ENCODE measurements around the gene MAP4K2. TPM values are rescaled to one million over a fixed set of nuclear protein-coding genes. Genes with fewer than 3 reads are reported as not detected.

Gene MAP4K2
- total RNA-seq, 6 experiments from 2014 or later: 18.0 to 21.6 (median 20.9) TPM

DNA sequence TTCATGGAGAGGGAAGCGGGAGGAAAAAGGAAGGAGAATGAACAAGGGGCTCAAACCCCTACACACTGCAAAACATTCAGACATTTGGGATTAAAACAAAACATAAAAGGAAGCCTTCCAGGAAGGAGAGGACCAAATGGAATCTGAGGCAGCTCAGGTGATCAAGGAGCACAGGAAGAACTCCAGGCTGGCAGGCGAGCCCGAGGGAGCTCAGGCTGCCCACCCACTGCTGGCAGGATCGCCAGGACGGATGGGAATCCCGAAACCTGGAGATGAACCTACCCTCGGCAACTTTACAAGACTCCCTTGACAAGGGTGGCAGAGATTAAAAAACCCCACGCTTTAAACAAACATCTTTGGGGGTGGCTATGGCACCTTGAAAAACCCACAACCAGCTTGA is 38.3 kb downstream of the MAP4K2 start:
- peaks cover 58% of the 10 kb centered on the region for H3K36me3 Mint-ChIP-seq (ENCODE audit: low read depth)
- no peak overlapping the region for H3K27ac Mint-ChIP-seq
- no peaks in the 10 kb centered on the region for H3K9me3 Mint-ChIP-seq
- peaks cover 34% of the 10 kb centered on the region for H3K4me1 Mint-ChIP-seq (ENCODE audit: low read depth)
- no peak for DNase-seq
- H3K4me3 Mint-ChIP-seq: no peak overlapping the region
- TF ChIP-seq, protein P1, sequence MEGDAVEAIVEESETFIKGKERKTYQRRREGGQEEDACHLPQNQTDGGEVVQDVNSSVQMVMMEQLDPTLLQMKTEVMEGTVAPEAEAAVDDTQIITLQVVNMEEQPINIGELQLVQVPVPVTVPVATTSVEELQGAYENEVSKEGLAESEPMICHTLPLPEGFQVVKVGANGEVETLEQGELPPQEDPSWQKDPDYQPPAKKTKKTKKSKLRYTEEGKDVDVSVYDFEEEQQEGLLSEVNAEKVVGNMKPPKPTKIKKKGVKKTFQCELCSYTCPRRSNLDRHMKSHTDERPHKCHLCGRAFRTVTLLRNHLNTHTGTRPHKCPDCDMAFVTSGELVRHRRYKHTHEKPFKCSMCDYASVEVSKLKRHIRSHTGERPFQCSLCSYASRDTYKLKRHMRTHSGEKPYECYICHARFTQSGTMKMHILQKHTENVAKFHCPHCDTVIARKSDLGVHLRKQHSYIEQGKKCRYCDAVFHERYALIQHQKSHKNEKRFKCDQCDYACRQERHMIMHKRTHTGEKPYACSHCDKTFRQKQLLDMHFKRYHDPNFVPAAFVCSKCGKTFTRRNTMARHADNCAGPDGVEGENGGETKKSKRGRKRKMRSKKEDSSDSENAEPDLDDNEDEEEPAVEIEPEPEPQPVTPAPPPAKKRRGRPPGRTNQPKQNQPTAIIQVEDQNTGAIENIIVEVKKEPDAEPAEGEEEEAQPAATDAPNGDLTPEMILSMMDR (IDR thresholded peaks at IDR 0.05): no peak
- H3K27me3 Mint-ChIP-seq (ENCODE audit: insufficient read depth): peaks cover 9% of the 10 kb centered on the region

DNA sequence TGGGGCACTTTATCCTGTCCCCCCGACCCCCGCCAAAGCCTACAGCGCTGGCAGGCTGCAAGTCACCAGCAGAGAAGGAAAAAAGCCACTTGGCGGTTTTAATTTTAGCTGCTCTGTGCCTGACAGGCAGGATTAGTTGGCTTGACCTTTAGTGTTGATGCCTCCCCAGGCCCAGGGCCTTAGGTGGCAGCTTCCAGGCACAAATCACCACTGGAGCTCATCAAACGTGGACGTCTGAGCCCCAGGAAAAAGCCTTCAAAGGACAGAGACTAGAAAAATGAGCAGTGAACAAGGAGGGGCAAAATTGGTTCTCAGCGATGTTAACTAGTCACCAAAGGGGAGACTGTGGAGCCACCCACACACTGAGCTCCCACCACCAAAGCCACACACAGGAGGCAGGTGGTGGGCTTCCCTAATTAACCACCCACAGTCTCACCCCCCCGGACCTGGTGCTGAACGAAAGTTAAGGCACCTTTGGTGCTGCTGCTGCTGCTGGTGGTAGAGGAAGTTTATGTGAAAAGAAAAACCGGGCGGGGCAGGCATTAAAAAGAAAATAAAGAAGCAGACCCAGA is 38.9 kb downstream of the MAP4K2 start:
- Mint-ChIP-seq H3K27ac (peak overlapping the region; percentile 49; the same call in 1 of the 2 replicates), H3K9me3 (no peaks in the 10 kb centered on the region), H3K4me1 (ENCODE audit: low read depth) (peaks cover 34% of the 10 kb centered on the region), H3K27me3 (ENCODE audit: insufficient read depth) (peaks cover 9% of the 10 kb centered on the region), H3K4me3 (no peak overlapping the region), H3K36me3 (ENCODE audit: low read depth) (peaks cover 52% of the 10 kb centered on the region)
- TF ChIP-seq, protein P1 (IDR thresholded peaks at IDR 0.05): no peak
- DNase-seq: no peak

DNA sequence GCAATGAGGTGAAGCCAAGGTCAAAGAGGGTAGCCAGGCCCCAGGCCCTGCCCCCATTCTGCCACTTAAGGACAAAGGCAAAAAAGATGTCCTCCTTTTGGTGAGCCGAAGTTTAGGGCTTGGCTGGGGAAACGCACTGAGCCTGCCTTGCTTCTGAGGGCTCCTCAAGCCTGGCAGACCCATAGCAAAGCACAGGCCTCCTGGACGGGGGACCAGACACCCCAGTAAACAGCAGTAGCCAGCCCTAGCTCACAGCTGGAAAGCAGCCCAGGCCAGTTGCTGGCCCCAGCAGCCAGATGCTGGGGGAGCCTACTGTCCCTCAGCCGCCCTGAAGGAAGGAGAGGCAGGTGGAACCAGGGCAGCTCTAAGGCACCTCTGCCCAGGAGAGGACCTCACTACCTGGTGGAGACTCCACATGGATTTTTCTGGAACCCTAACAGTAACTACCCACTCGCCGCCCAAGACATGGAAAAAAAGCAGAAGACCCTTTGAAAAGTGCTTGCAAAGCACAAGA is 39.4 kb downstream of the MAP4K2 start:
- H3K36me3 Mint-ChIP-seq (ENCODE audit: low read depth): peaks cover 48% of the 10 kb centered on the region
- peak overlapping the region; percentile 75 for H3K27ac Mint-ChIP-seq
- no peak for DNase-seq
- H3K27me3 Mint-ChIP-seq (ENCODE audit: insufficient read depth): peaks cover 9% of the 10 kb centered on the region
- TF ChIP-seq, protein P1 (IDR thresholded peaks at IDR 0.05): no peak
- H3K9me3 Mint-ChIP-seq: no peaks in the 10 kb centered on the region
- peaks cover 34% of the 10 kb centered on the region for H3K4me1 Mint-ChIP-seq (ENCODE audit: low read depth)
- peak overlapping the region; percentile 24; the same call in 1 of the 2 replicates for H3K4me3 Mint-ChIP-seq

DNA sequence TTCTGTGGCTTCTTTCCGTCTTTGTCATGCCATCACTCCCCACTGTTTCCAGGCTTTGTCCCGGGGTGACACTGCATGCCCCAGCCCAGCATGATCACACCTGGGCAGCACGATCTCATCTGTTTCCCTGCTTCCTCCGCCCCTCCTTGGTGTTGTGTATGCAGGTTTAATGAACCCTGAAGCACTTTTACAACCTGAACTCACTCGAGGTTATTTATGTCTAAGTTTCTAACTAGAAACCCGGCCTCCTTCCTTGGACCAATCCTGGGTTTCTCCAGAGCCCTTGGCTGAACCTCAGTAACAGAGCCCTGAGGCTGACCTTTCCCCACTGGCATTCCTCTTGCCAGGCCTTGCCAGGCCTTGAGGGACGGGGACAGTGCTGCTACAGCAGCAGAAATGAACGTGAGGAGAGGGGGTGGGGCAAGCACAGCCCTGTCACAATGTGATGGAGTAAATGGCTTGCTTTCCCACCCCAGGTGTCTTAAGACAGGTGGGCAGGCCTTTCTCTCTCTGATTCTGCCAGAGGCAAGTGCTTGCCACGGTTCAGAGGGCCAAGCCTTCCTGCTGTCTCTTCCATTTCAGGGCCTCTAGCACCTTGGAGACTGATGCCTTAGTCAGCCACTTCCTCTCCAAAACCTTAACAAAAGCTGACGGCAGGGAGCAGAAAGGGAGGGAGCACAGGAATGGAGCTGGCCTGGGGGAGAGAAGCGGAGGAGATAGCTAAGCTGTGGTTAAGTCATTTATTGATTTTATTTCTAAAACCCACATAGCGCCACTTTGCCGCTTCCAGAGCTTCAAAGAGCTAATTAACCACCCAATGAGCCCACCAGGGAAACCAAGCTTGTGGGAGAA is 40.1 kb downstream of the MAP4K2 start:
- Mint-ChIP-seq H3K9me3 (no peaks in the 10 kb centered on the region), H3K27ac (peak overlapping the region; percentile 75), H3K4me3 (peak overlapping the region; percentile 24; the same call in 1 of the 2 replicates), H3K4me1 (ENCODE audit: low read depth) (peaks cover 34% of the 10 kb centered on the region), H3K27me3 (ENCODE audit: insufficient read depth) (peaks cover 9% of the 10 kb centered on the region), H3K36me3 (ENCODE audit: low read depth) (peaks cover 41% of the 10 kb centered on the region)
- TF ChIP-seq, protein P1 (IDR thresholded peaks at IDR 0.05): no peak
- peak; percentile 59 for DNase-seq

DNA sequence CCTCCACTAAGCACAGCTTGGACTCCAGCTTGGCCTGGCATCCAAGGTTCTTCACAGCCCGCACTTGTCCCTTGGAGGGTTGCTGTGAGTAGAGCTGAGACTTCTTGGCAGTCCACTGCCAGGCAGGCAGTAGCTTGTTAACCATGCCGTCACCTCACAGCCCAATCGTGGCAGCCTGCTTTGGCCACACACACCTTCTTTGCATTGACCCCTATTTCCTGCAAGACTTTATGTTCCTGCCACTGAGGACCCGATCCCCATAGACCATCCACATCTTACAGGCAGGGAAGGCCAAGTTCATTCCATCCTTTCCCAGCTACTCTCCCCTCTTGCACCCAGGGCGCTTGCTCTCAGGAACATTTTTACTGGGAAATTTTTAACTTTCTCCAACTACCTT is 40.7 kb downstream of the MAP4K2 start:
- no peak for DNase-seq
- H3K27ac Mint-ChIP-seq: peak overlapping the region; percentile 75
- H3K27me3 Mint-ChIP-seq (ENCODE audit: insufficient read depth): peaks cover 9% of the 10 kb centered on the region
- H3K36me3 Mint-ChIP-seq (ENCODE audit: low read depth): peaks cover 37% of the 10 kb centered on the region
- H3K9me3 Mint-ChIP-seq: no peaks in the 10 kb centered on the region
- peak overlapping the region; percentile 28 for H3K4me3 Mint-ChIP-seq
- H3K4me1 Mint-ChIP-seq (ENCODE audit: low read depth): peaks cover 34% of the 10 kb centered on the region
- TF ChIP-seq, protein P1 (IDR thresholded peaks at IDR 0.05): no peak

Measured in HFFc6 (cell line).